Testis (tissue), 2 donors: ENCODE data around the gene HOMER2.

ENCODE experiments used
- CTCF ChIP-seq, 3 experiments: fragments of 450-650 bp in 2 of 3; fragments of 200-600 bp in 1 of 3; sonication (generic) in 1 of 3; IDR thresholded peaks; one replicate each; pipeline ENCODE4 v1.5.1; 2016 to 2019; ENCODE audit warnings: antibody characterized with exemption in 3 of 3, mild to moderate bottlenecking in 2 of 3, moderate library complexity in 1 of 3
- POLR2A ChIP-seq: fragments of 450-650 bp; IDR thresholded peaks from one replicate; pipeline ENCODE4 v1.6.1; 2017; ENCODE audit warnings: antibody characterized with exemption, mild to moderate bottlenecking, moderate library complexity

- TF ChIP-seq CTCF (IDR thresholded peaks at IDR 0.05) (no peak), POLR2A (no peak)
Measured at GRCh38 chr15:82873000-82873680, 79.4 kb downstream of the HOMER2 start.
